Activated CD4-positive, alpha-beta T cell treated with anti-CD3 and anti-CD28 coated beads, Interleukin-2, amount 50 U/mL, for 1 hour (primary cell): ENCODE data around the gene ENTPD1.
"Not testable (repeated sequence)": the region's sequence is repeated elsewhere in the genome, so short reads cannot be mapped to it uniquely, and the experiment has no call there.

ENCODE experiments used
- DNase-seq: peaks from one replicate; pipeline ENCODE4 v3.0.0-alpha.2; 2020

The ENTPD1 gene

DNA sequence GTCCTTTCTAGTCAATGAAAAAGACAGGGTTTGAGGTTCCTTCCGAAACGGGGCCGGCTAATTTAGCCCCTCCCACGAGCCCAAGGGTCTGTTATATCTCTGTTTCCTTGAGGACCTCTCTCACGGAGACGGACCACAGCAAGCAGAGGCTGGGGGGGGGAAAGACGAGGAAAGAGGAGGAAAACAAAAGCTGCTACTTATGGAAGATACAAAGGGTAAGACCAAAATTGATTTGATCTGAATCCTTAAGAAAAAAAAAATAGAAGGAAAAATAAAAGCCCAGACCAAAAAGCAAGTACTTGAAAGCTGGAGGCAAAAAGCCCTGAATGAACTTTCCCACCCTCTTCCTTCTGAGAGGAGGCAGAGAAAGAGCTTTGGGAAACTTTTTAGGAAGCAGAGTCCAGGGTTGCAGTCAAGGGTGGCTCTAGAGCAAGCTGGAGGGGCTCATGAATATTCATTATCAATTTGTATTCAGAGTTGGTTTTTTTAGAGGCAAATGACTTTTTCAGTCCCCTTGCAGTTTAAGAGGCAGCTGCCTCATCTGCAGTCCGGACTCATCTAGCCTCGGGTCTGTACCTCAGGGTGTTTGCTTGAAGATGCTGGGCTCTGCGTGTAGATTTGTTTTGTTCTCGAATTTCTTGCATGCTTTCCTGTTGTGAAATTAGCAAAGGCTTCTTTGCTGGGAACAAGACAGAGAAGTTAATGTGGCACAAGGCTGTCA, at the start of gene ENTPD1:
TSS of gene ENTPD1 (plus strand) at position 123 of the 721 bp plus-strand sequence. CDS start at position 200, 77 bp downstream.
- no peak for DNase-seq

- DNase-seq = no peak
Measured at GRCh38 chr10:95706573-95706972, 49.4 kb upstream of the ENTPD1 start.

GRCh38 chr10:95706990-95707389, 49.0 kb upstream of the ENTPD1 start:
- DNase-seq = no peak

- DNase-seq = no peak
Measured at GRCh38 chr10:95711492-95711891, 44.5 kb upstream of the ENTPD1 start.

DNA sequence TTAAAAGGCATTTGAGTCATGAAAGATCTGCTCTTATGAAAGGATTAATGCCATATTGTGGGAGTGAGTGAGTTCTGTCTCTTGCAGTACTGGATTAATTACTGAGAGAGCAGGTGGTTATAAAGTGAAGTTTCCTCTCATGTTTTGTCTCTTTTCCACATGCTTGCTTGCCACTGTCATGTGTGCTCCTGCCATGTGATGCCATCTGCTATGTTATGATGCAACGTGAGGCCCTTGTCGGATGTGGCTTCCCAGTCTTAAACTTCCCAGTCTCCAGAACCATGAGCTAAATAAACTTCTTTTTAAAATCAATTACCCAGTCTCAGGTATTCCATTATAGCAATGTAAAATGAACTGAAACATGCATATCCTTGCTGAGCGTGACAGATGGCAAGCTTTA, 39.5 kb upstream of the ENTPD1 start:
- DNase-seq = no peak

GRCh38 chr10:95716866-95717265, 39.1 kb upstream of the ENTPD1 start:
- DNase-seq = no peak

GRCh38 chr10:95720745-95721144, 35.2 kb upstream of the ENTPD1 start:
- not testable (repeated sequence) for DNase-seq

- DNase-seq = not testable (repeated sequence)
Measured at GRCh38 chr10:95722496-95722895, 33.5 kb upstream of the ENTPD1 start.

- DNase-seq = no peak
Measured at GRCh38 chr10:95728526-95728925, 27.4 kb upstream of the ENTPD1 start.

DNA sequence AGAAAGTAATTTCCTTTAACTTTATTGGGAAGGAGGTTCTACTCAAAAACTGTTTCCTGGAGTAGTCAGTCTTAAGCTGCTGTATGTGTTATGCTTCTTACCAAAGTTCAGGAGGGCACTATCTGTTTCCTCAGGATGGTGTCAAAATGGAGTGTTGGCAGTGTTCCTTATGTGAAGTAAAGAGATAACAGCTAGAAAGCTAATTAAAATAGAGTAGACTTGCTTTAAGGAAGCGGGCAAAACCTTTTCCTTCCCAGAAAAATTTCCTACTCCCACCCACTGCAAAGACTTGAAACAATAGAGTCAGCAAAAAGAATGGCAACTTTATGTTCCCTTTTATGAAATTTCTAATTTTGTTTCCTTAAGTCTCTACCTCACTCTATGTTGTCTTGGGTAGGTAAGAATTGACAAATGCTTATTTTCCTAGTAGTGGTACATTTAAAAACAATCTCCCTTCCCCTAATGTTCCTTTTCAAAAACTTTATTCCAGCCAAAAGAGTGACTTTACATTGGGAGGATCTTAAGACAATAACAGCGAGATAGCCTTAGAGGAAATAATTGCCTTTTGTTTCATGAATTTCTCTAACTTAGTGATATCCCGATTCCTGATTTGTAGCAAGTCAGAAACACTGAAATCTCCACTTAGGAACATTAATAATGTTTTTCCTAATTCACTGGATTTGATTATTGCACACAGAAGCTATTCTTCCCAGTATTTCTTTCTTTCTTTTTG, 26.5 kb upstream of the ENTPD1 start:
- DNase-seq = no peak

GRCh38 chr10:95730233-95730632, 25.7 kb upstream of the ENTPD1 start:
- no peak for DNase-seq

DNA sequence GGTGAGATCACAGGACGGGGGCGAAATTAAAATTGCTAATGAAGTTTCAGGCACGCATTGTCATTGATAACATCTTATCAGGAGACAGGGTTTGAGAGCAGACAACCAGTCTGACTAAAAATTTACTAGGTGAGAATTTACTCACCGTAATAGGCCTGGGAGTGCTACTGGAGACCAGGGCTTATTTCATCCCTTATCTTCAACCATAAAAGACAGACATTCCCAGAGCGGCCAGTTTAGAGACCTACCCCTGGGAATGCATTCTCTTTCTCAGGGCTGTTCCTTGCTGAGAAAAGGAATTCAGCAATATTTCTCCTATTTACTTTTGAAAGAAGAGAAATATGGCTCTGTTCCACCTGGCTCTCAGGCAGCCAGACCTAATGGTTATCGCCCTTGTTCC, 23.1 kb upstream of the ENTPD1 start:
- DNase-seq = not testable (repeated sequence)

- no peak for DNase-seq
Measured at GRCh38 chr10:95739056-95739455, 16.9 kb upstream of the ENTPD1 start.

DNA sequence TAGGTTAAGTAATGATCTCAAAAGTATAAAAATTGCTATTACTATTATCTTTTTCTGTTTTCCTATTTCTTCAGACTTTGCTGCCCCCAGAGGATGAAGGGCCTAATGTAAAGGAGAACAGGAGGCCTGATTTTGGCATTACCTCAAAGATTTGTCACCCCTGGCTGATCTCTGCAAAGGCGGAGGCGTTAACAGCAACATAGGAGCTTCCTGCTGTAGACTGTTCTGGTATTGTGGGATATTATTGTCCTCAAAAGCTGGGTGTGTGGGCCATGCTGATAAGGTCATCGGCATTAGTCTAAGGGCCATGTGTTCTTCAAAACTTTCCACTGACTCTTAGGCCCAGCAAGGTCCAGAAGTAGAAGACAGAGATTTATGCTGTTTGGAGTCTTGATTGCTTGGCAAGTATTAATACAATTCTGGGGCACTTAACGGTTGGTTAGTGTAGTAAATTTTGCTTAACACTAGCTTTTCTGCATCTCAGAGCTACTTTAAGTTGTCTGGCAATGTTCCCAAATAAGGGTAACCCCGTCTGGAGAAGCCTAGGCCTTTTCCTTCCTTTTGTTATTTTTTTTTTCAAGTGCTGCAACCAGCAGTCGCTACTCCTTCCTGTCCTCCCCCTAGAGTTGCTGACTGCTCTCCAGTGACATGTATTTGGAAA, 14.0 kb upstream of the ENTPD1 start:
- DNase-seq = no peak

DNA sequence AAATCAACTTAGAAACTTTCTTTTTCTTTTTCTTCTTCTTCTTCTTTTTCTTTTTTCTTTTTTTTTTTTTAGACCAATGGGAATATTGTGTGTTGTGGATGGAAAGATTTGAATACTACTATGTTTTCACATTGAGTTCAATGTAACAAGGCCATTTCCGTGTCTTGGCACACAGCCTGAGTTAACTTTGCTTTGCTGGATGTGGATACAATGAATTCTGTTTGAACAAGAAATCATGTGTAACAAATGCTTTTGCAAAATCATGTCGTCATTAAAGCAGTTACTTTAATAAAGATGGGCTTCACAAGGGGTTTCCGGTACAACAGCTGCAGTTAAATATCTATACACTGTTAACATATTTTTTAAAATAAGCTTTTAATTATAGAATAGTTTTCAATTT, 13.5 kb upstream of the ENTPD1 start:
- no peak for DNase-seq

GRCh38 chr10:95742962-95743535, 12.9 kb upstream of the ENTPD1 start:
- DNase-seq = no peak

DNA sequence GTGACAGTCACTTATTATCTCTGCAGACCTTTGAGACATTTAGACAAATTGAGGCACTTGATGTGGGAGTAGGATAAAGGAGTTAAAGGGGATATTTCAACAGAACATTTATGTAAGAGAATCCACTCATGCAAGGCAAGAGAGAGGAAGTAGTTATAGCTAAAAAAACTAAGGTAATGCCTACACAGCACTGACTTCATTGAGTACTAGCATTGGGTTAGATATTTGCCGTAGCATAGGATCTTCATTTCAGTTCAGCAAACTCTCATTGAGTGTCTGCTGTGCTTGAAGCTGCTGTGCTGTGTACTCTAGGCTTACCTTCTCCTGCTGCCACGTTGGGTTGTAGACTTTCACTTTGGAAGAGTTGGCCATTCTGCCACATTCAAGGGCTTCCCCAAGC, 10.5 kb upstream of the ENTPD1 start:
- DNase-seq = no peak

GRCh38 chr10:95748349-95748748, 7.6 kb upstream of the ENTPD1 start:
- no peak for DNase-seq

DNA sequence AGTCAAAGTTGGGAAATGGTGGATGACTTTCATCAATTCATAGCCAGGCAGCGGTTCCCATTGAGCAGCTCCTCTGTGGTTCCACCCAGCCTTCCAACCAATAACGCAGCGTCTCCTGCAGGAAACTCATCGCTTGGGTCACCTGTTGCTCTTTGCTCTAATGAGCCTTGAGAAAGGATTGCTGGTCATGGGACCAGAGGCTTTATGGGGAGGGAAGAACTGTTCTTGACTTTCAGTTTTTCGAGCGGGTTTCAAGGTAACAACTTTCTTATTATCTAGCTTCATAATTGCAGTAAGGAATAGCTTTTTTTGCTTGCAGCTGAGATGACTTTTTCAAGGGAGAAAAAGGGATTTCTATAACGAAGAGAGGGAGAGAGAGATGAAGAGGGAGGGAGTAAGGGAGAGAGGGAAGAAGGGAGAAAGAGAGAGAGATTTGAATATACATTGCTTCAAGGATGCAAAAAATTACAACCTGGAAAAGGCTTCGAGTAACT, 405 bp upstream of the ENTPD1 start:
- DNase-seq = no peak

DNA sequence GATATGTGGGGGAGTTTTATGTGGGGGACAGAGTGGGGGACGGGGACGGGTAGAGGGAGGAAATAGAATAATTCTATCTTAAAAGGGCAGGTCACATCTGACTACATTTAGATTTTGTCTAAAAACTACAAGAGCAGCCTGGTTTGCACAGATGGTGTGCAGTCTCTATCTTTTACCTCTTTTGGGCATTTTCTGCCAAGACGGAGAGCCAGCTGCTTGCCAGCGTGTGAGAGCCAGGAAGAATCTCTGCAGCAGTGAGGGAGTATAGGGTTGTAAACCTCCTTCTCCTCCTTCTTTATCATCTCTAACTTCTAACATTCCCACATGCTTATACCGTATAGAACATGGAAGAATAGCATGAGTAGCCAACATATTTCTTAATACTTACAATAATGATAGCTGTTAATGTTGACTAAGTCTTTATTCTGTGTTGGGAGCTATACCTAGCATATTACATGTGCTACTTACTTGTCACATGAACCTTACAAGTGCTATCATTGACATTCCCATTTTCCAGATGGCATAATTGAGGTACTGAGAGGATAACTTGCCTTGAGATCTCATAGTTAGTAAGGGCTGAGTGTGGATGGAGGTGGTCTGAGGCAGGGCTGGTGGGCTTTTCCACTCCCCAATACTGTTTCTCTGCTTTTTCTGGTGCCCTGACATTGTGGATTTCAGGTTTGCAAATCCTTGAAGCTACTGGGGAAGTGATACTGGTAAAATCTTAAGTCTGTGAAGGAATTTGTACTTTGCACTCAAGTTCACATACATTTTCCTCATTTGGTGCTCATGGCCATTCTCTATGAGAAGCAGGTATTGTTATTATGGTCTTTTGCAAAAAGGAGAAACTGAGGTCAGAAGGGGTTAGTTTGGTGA, 1.1 kb downstream of the ENTPD1 start:
- DNase-seq = no peak

GRCh38 chr10:95758351-95759025, 2.5 kb downstream of the ENTPD1 start:
- DNase-seq = no peak
